NCI-H1417 treated with DMSO at 0.1 percent for 48 hours (cell line): ENCODE data around the gene EDEM1.
"Not testable (repeated sequence)": the region's sequence is repeated elsewhere in the genome, so short reads cannot be mapped to it uniquely, and the experiment has no call there.

ENCODE experiments used
- DNase-seq: peaks from one replicate; lab custom pipeline; 2025; lab: John Stamatoyannopoulos, UW

The EDEM1 gene

GRCh38 chr3:5232570-5232969 is 45.1 kb downstream of the EDEM1 start:
- DNase-seq, result no peak

DNA sequence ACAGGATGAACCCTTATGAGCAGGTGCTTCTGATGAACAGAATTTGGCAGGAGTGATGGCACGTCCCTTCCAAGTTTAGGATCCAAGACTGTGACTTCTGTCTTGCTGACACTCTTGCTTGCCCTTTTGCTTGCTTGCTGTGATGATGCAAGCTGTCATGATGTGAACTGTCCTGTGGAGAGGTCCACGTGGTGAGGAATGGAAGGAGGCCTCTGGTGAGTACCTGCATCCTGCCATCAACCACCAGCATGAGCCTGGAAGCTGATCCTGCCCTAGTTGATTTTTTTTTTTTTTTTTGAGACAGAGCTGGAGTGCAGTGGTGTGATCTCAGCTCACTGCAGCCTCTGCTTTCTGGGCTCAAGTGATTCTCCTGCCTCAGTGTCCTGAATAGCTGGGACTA is 45.5 kb downstream of the EDEM1 start:
- DNase-seq, result no peak

DNA sequence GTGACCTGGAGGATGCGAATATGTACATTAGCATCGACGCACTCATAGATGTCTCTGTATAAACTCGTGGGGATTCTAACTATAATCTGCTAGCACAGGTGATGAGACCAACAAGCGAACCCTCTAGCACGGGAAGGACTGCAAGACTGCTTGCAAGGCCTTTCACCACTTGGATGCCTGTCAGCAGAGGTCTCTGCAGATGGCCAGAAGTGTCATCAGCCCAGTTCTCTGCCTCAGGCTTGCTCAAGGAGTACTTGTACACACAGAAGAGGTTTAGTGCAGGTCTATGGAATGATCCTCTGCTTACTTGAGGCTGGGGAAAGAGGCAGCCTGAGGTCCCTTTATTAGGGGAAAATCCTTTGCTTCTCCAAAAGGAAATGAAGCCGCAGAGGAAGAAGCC is 48.1 kb downstream of the EDEM1 start:
- no peak for DNase-seq

GRCh38 chr3:5238545-5238944 is 51.0 kb downstream of the EDEM1 start:
- DNase-seq, result no peak

GRCh38 chr3:5239602-5240001 is 52.1 kb downstream of the EDEM1 start:
- DNase-seq, result no peak

DNA sequence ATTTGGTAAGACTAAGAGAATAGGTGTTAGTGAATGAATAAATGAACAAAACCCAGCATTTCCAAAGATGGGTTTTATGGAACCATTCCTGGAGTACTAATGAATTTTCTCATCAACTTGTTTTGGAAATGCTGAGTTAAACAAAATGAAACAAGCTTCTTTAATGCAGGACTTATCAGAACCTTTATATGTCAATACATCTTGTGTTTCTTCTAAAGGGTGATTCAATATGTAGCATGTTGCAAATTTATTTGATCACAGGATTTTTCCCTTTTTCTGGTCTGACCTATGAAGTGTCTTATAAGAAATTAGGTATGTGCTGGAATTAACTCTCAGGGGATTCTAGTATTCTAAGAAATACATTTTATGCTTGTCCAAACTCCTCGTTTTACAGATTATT is 53.2 kb downstream of the EDEM1 start:
- DNase-seq, result no peak

GRCh38 chr3:5242785-5243184 is 55.3 kb downstream of the EDEM1 start:
- not testable (repeated sequence) for DNase-seq

DNA sequence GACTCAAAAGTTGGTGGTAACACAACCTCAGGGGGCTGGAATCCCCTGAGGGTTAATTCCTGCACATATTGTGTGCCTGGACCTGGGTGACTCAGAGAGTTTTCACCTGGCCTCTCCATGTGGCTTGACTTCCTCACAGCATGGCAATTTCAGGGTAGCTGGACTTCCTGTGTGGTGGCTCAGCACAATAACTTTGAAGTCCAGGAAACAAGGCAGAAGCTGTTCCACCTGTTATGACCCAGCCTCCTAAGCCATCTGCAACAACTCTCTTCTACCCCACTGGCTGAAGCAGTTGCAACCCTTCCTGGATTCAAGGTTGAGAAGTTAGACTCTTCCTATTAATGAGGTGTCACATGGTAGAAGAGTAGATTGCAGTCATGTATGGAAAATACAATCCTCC is 58.4 kb downstream of the EDEM1 start:
- no peak for DNase-seq

DNA sequence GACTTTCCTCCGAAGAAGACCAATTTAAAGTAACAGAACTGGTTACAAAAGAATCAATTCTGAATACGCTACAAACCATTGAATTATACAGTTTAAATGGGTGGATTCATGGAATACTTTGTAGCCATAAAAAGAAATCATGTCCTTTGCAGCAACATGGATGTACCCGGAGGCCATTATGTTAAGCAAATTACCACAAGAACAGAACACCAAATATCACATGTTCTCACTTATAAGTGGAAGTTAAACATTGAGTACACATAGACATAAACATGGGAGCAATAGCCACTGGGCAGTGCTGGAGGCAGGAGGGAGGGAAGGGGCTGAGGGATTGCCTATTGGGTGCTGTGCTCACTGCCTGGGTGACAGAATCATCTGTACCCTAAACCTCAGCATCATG is 61.3 kb downstream of the EDEM1 start:
- DNase-seq, result no peak

DNA sequence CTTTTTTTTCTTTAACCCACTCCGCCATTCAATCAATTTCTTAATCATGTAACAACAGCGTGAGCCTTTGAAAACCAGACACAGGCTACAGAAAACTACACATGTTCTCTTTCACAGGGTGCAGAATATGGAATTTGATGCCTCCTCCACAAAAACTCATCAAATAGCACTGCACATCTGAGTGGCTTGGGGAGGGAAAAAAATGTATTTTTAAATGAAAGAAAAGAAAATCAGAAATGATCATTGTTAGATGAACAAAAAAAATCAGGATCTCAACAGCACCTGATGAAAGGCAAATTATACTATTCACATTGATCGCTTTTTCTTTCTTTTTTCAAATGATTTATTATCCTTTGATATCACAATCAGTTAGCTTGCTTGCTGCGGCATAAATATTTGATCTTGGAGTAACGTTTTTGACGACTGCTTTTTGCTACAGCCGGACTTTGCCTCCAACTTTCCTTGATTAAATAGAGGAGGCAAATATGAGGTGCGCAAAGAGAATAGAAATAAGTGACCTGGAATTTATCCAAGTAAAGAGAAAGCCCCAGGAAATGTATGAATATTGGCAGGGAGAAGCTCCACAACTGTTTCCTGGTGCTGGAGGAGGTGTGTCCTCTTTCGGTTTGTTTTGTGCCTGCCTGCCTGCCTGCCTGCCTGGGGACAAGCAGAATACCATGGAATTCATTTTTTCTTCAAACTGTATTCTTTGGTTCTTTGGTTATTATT is 63.1 kb downstream of the EDEM1 start:
- DNase-seq, result no peak

DNA sequence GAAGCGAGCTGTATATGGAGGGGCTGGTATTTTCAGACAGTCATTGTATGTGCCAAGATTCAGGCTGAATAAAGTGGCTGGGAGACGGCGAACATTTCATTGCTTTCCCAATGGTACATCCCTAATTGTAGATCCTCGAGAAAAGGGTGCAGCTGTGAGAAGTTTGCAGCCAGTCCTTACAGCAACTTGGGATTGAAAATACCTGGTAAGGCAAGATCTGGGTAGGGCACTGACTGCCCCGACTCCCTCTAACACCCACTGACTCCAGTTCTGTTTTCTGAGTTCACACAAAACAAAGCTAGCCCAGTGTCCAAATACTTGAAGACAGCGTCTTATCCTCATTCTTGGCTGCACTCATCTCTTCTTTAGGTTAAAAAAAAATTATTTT is 63.7 kb downstream of the EDEM1 start:
- DNase-seq, result no peak

GRCh38 chr3:5252131-5252530 is 64.6 kb downstream of the EDEM1 start:
- no peak for DNase-seq

DNA sequence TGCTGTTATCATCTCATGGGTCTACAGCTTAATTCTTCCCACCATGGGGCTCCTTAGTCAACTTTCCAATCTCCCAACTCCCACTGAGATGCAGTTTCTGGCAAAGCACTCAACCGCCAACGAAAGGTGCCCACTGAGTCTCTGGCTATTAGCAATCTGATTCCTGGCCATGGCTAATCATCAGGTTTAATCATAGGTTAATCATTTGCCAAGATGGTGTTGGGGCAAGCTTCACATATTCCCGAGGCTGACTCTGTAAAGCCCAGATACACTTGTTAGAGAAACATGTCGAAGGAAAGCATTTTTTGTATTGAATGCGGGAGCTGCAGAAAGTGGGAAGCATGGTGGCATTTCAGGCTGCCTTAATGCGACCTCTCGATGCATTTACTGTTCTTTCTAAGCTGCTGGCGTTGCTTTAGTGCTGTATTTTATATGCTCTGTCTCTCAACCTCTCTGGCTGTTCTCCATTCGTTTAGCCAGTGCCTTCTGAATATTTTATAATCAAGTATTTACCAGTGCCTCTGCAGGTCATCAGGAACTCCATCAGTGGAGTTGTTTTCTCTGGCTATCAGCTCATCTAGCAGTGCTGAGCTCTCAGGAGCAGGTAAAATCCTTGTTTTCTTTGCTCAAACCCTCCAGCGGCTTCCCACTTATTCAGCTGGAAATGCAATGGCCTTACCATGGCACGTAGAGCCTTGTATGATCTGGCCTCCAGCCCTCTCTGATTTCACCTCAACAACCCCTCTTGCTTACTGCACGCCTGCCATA is 67.0 kb downstream of the EDEM1 start:
- DNase-seq, result no peak

DNA sequence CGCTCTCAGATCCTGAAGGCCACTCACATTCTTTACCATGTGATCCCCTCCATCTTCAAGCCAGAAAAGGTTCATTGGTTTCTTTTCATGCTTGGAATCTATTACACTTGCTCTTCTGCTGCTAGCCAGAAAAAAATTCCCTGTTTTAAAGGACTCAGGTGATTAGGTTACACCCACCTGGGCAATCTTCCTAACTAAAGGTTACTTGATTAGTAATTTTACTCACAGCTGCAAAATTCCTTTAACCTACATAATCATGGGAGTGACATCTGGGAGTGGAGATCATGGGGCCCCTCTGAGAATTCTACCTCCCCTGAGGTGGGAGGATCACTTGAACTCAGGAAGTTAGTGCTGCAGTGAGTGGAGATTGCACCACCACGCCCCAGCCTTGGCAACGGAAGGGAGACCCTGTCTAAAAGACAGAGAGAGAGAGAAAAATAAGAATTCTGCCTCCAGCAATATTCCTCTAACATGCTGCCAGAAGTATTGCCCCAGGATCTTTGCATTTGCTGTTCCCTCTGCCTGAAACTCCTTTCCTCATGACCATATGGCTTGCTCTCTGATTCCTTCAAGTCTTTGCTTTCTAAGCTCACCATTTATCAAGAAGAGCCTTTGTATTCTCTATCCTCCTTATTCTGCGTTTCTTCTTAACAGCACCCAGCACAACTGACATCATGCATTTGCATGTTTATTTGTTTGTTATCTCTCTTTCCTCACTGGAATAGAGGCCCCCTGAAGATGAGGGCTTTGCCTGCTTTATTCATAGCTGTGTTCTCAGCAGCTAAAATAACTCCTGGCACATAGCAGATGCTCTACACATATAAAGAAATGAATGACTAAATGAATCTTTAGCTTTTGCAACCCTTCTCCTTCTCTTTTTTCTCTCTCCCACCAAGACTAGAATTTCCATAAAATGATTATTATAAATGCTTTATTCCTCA is 68.2 kb downstream of the EDEM1 start:
- no peak for DNase-seq

GRCh38 chr3:5258526-5258925 is 71.0 kb downstream of the EDEM1 start:
- no peak for DNase-seq

DNA sequence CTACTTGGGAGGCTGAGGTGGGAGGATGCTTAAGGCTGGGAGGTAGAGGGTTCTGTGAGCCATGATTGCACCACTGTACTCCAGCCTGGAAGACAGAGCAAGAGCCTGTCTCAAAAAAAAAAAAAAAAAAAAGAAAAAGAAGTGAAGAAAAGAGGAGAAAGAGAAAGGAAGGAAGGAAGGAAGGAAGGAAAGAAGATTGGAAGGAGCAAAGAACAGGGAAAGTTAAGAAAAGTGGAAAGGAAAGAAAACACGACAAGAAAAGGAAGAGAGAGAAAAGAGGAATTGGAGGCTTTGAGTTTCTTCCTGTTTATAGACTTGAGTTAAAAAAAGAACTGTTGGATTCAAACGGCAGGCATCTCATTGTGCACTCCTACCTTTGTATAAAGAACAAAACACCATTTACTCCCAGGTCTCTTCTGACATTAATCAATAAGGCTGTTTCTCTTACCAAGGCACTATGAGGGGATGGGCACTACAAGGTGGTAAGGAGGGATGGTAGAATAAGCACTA is 73.5 kb downstream of the EDEM1 start:
- DNase-seq, result no peak

DNA sequence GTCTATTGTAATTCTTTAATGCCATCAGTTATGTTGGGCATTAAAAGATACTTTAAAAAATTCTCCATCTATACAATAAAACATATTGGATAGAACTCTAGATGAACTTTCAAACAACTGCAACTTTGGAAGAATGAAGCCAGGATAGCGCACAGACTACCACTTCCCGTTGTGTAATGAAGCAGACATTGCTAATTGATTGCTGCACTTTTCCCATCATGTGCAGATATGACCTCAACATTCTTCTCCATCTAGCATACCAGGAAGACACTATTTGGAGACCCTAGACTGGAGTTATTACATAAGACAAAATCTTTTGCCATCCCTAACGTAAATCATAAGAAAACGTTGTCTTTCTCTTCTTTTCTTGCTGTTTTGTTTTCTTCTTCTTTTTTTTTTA is 75.0 kb downstream of the EDEM1 start:
- no peak for DNase-seq

DNA sequence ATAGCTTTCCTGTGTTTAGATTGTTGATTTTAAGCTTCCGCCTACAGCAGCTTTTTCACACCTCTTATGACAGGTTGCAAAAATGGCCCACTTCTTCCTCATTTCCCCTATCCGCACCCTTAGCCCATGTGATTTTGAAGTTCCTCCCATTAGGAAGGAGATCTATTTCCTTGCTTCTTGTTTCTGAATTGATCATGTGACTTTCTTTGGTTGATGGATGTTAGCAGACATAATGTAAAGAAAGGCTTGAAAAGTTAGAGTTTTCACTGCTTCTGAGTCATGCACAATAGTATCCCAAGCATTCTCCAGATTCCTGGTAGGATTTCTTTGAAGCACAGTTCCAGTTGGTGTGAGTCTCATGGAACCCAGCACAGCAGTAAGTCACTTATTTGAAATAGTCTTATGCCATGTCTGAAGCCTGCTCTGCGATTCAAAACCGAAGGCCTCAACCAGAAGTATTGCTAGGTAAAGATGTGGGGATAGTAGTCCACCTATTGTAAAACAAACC is 76.6 kb downstream of the EDEM1 start:
- DNase-seq, result no peak

GRCh38 chr3:5264896-5265770 is 77.6 kb downstream of the EDEM1 start:
- DNase-seq, result no peak

DNA sequence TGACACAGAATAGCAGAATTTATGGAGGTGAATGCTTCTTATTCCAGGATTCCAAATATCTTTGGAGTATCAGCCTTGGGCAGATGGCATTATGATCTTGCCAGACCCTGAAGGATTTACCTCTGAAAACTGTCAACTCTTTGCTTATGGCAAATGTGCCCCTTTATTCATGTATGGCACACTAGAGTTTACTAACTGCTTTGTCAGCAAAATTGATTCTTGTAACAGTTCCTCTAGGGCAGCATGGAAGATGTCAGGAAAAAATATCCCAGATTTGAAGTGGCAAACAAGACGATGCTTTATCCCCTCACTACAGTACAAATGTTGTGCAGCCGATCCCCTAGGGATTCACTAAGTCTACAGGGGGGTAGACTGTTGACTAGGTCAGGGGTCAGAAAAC is 79.7 kb downstream of the EDEM1 start:
- DNase-seq, result no peak

DNA sequence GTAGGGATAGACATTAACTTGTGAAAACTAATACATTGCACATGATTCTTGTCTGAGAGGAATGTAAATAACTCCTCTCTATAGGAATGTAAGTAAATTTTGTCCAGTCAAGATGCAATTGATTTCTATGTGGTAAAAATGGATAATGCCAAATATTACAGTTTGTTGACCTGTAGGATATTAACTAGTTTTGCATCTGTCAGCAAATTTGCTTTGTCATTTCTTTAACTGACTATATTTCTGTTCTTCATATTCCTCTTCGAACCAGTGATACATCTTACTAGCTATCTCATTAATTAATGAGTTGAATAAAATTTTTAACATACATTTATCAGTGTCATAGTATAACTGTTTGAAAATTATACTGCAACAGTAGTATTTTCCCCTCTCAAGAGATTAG is 80.4 kb downstream of the EDEM1 start:
- no peak for DNase-seq
